HG02763 (cell line): ENCODE data around the gene PTGFRN.
"Not testable (repeated sequence)": the region's sequence is repeated elsewhere in the genome, so short reads cannot be mapped to it uniquely, and the experiment has no call there.

Source experiments
- ATAC-seq: cut with Tn5 transposase; IDR thresholded peaks from one replicate; pipeline ENCODE4 v1.9.1; 2021; ENCODE audit warnings: mild to moderate bottlenecking, moderate library complexity; ENCODE audit not compliant: unreplicated experiment

The PTGFRN gene

GRCh38 chr1:116915086-116915661, 5.5 kb downstream of the PTGFRN start:
- ATAC-seq: no peak

GRCh38 chr1:116916002-116916401, 6.3 kb downstream of the PTGFRN start:
- no peak for ATAC-seq

GRCh38 chr1:116916533-116917445, 7.1 kb downstream of the PTGFRN start:
- no peak for ATAC-seq

- no peak for ATAC-seq
Observed at GRCh38 chr1:116918714-116919357, 9.1 kb downstream of the PTGFRN start.

- ATAC-seq: no peak
Observed at GRCh38 chr1:116919802-116920201, 10.1 kb downstream of the PTGFRN start.

GRCh38 chr1:116920211-116920610, 10.5 kb downstream of the PTGFRN start:
- ATAC-seq: no peak

GRCh38 chr1:116921301-116921885, 11.7 kb downstream of the PTGFRN start:
- no peak for ATAC-seq

- no peak for ATAC-seq
Observed at GRCh38 chr1:116921937-116922336, 12.2 kb downstream of the PTGFRN start.

- ATAC-seq: no peak
Observed at GRCh38 chr1:116923421-116923820, 13.7 kb downstream of the PTGFRN start.

GRCh38 chr1:116927049-116927798, 17.5 kb downstream of the PTGFRN start:
- no peak for ATAC-seq

GRCh38 chr1:116929961-116930592, 20.4 kb downstream of the PTGFRN start:
- no peak for ATAC-seq

GRCh38 chr1:116931016-116931918, 21.6 kb downstream of the PTGFRN start:
- ATAC-seq: no peak

- ATAC-seq: no peak
Observed at GRCh38 chr1:116933606-116934515, 24.1 kb downstream of the PTGFRN start.

GRCh38 chr1:116934586-116935207, 25.0 kb downstream of the PTGFRN start:
- no peak for ATAC-seq

- ATAC-seq: no peak
Observed at GRCh38 chr1:116938216-116938615, 28.5 kb downstream of the PTGFRN start.

- not testable (repeated sequence) for ATAC-seq
Observed at GRCh38 chr1:116939780-116940543, 30.2 kb downstream of the PTGFRN start.
